Measurements from ENCODE around the gene KNDC1.

DNA sequence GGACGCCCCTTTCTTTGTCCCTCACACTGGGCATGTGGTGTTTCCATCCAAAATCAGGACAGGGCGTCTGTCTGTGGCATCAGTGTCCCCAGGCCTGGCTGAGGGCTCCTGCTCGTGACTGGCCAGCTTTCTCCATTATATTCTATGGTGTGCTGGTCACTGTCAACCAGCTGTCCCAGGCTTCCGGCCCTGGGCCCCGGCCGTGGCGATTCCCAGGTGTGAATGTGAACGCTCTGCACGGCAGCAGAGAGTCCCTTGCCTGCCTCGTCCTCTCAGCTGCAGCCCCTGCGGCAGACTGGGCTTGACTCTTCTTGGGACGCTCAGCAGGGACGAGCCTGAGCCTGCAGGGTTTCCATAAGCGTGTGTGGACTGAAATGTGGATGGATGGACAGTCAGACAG lies 64.1 kb downstream of the KNDC1 start:
- TF ChIP-seq POLR2A (IDR thresholded peaks at IDR 0.05), result no peak
- TF ChIP-seq, protein P1, sequence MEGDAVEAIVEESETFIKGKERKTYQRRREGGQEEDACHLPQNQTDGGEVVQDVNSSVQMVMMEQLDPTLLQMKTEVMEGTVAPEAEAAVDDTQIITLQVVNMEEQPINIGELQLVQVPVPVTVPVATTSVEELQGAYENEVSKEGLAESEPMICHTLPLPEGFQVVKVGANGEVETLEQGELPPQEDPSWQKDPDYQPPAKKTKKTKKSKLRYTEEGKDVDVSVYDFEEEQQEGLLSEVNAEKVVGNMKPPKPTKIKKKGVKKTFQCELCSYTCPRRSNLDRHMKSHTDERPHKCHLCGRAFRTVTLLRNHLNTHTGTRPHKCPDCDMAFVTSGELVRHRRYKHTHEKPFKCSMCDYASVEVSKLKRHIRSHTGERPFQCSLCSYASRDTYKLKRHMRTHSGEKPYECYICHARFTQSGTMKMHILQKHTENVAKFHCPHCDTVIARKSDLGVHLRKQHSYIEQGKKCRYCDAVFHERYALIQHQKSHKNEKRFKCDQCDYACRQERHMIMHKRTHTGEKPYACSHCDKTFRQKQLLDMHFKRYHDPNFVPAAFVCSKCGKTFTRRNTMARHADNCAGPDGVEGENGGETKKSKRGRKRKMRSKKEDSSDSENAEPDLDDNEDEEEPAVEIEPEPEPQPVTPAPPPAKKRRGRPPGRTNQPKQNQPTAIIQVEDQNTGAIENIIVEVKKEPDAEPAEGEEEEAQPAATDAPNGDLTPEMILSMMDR (IDR thresholded peaks at IDR 0.05), result no peak
